GM21786 (cell line): ENCODE measurements around the gene HRNR.
A peak's percentile ranks its signal among the peaks of the same experiment; 100 is the strongest.

ENCODE experiments used
- ATAC-seq: cut with Tn5 transposase; IDR thresholded peaks from one replicate; pipeline ENCODE4 v1.9.1; 2021; ENCODE audit not compliant: unreplicated experiment

The HRNR gene

DNA sequence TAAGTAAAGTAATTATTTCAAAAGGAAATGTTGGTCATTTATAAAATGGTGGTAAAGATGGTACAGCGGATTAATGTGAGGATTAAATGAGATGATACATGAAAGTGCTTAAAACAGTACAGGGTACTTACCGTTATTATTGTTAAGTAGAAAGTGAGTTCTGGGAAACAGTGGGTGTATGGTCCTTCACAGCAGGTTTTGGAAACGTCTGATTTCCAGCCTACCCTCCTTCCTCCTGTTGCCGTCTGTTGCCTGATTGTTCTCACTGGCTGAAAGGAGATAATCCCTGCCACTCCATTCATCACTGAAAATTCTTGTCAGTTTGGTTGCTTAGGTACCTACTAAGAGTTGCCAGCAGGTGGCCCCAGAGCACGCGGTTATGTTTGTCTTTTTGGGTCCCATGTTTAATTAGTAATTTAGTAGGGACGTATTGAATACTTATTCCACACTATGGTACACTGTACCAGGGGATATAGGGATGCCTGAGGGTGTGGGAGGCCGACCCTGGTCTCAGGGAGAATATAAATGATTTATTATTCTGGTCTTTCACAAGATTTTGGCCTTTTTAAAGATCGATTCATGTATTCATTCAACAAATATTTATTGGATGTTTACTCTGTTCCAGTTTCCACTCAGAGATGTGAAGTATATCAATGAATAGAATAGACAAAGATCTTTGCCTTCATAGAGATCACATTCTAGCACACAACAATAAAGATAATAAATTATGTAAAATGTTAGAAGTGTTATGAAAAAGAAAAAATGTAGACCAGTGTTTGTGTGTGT is 34.1 kb downstream of the HRNR start:
- ATAC-seq, result peak; percentile 48

DNA sequence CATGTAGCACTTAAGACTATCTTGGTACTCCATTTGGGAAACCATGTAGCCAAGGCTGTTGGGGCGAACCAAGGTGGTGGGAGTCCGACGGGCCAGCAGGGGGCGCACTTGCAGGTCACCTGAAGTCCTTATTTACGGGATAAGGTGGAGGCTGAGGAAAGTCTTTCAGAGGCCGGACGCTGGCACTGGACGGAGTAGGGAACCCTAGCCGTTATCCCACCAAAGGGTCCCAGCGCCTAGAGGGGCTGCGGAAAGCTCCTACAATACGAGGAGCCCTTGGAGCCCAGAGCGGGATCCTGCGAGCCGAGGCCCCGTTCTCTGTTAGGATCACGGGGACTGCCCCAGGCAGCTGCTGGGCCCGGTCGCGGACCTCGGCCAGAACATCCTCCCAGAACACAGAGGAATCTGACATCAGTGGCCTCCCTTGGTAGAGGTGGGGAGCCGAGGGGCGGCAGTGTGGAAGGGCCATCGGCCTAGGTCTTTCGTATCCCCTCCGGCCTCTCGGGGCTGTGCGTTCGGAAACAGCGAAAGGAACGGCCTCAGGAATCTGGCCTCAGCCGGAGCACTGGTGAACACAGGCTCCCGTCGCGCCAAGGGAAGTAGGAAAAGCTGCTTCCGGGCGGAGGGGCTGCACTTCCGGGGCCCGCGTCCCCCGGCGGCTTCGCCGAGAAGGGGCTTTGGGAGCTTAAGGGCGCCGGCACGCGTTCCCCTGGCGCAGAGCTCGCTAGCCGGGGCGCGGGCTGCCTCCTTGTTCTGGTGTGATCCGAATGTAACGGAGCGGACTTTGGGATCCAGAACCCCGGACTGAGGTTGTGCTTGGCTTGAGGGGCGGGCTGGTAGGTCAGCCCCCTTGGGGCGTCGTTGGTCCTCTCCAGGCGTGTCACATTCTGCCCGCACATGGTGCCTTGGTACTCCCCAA is 35.1 kb downstream of the HRNR start:
- ATAC-seq, result no peak

DNA sequence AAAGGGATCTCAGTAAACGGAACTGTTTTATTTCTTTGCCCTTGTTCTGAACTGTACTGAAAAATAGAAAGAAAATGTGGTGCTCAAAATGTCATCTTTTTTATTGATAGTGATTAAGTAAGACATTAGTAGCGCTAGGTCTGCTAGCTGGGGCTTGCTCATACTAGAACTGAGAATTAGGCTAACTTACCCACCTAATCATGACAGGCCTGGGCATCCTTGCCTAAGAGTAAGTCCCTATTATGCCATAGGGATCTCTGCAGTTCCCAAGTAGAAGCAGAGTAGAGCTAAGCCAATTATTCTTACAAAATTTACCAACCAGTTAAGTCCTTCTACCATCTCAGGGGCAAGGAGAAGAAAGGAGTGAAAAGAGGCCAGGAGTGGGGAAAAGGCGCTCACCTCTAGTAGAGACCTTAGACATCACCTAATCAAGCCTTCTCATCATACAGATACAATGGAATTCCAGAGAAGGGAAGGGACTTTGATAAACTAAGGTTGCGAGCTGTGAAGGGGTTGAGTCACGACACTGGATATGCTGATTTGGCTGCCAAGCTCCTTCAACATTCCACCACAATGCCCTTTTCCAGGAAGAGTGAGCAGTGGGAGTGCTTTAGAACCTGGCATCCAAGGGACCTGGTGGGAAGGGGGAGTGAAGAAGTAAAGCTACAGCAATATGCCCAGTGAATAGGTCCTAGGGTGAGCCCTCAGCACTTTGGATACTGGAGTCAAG is 37.3 kb downstream of the HRNR start:
- ATAC-seq, result no peak

DNA sequence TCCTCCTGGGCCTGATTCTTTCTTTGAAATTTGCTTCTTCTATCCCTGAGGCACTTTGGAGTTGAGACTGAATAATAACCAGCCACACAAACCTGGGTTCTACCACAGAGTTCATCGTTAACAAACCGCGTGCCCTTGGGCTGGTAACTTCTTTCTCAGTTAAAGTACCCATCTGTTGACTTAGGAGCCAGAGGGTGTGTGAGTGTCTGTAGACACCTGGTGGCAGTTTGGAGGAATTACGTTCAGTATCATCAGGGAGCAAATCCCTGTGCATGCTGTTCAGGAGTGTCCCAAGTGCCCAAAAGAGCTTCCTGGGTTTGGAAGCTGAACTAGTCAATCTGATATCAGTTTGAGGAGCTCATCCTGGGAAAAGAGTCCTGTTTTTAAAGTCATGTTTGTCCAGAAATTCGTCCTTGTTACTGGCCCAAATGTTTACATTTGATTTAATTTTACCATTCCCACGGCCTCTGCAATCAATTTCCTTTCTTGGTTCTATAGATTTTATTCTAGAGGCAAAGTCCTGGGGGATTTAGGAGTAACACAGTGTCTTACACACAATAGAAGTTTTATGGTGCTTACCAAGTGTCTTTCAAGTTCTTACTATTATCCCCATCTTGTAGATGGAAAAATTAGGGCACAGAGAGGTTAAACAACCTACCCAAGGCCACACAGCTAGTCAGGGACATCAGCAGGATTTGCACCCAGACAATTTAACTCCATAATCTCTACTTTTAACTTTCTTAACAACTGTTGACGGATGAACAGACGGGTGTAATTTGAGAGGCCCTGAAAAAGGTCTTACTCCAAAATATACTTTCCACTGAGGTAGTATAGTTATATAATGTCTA is 38.2 kb downstream of the HRNR start:
- ATAC-seq, result peak; percentile 70

DNA sequence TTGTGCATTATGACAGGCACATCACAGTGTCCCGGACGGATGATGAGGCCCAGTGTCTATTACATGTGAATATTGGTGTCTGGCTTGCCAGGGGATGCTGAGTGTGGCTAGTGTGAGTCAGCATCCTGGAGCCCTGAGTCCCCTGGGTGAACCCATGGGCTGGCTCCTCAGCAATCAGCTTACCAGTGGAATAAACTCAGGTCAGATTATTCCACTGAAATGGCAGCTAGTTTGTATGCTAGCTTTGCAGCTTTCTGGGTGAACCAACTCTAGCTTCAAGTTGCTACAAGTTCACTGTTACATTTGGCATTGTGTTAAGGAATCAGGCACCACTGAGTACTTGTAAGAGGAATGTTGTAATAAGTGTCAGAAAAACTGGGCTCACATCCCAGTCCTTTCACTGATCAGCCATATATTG is 41.0 kb downstream of the HRNR start:
- no peak for ATAC-seq

DNA sequence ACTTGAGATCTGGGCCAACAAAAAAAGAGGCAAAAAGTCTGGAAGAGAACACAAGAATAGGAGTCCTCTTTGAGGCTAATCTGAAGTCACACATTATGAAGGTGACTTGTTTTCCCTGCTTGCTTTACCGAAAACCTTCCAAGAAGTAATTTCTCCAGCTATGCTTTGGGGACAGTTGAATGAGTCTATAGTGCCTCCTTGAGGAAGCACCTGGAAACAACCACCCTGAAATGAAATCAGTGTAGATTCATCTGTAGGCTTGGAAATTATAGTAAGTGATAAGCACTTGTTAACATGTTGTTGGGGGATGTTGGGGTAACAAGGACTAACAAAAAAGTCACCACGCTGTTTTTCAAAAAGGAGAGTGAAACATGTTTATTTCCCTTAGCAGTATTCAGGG is 41.6 kb downstream of the HRNR start:
- ATAC-seq, result no peak

DNA sequence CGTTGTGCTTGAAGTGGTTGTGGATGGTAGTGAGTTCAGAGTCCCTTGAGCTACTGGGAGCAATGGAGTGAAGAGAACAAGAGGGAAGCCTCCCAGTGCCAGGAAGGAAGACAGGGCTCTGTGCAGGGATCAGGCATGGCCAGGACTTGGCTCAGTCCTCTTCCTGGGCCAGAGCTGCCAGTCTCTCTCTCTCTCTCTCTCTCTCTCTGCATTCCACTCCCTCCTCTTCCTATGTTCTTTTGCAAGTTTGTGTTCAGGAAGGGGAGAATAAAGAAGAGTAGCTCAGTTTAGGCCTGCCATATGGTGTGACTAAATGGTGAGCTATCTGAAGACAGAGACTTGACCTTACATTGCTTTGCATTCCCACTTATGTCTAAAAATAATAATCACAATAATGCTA is 44.4 kb downstream of the HRNR start:
- no peak for ATAC-seq

DNA sequence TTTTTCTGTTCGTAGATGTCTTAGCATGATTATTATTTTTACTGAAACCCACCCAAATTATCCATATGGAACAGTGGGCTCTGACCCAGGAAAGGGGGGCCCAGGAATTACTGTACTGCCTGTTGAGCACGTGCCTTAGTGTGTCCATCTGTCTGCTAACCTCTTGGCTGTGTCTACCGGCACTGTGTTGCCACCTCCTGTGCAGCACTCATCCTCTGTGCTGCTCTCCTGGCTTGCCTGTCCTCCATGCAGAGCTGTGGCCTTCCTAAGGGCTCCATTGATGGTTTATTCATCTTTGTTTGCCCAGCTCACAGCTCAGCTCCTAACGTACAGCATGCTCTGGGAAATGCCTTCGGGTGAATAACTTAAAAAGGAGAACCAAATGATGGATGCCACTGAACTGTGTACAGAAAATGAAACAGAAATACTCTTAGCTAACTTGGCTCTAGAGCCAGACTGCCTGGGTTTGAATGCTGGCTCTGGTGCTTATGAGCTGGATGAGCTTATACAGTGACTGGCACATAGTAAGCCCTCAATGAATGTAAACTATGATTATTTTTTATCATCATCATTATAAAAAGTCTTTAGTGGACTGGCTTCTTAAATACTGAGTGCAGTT is 53.6 kb downstream of the HRNR start:
- ATAC-seq, result no peak

DNA sequence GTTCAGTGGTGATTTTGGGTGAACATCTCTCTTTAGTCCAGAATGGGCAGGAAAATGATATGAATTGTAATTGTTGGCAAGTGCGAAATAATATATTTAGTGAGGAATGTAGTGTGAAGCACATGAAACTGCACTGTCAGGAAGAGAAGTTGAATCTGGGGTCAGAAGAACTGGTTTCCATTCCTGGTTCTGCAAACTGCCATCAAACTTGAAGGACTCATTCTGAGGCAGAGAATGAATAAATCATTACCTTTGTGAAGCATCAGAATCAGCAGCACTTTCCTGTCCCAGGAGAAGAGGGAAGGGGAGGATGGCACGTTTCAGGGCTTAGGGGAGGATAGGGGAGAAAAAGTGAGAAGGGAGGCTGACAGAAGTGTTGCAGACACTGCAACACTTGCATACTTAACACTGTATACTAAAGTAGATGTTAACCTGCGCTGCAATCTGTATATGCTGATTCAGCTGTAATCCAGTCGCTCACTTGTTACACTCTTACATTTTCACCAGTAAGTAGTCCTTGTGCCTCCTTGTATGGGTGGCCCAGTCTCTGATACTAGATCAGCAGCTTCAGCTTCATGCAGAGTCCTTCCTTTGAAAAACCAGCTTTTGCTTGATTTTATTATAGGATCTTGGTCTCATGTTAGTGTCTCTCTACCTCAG is 54.5 kb downstream of the HRNR start:
- no peak for ATAC-seq

DNA sequence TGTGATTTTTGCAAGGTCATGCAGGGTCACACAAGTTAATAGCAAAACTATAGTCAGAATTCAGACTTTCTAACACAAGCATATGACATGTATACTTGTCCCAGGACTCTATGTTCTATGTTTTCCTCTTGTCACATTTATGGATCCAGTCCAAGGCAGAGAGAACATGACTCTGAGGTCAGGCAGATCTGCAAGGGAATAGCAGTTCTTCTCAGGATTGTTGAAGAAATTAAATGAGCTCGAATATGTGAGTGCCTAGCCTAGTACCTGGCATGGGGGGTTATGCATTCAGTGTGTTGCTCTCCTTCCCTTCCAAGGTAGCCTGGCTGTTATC is 55.5 kb downstream of the HRNR start:
- no peak for ATAC-seq

DNA sequence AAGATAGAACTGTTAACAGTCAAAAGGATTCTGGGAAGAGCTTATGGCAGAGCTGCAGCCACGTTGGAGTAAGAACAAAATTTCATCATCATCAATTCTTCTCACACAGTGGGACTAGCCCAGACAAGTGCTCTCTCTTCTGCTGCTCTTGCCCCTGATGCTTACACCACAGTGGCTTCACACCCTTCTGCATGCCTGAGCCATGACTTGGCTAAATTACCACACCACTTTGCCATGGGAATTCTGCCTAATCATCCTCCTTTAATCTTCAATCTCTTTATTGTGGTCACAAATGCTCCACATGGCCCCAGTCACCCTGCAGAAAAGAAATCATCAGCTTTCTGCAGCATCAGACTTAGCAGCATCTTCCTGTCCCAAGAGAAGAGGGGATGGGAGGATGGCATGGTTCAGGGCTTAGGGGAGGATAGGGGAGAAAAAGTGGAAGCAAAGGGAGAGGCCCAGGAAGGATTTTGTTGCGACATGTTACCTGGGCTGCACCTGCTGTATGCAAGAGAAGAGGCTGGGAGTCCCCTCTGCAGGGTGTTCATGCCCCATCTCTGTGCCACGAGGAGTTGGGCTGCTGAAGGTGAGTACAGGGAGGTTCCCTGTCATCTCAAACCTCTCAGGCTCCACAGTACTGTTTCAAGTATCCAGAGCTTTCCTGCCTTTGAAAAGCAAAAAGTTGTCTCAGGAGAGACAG is 56.0 kb downstream of the HRNR start:
- ATAC-seq, result no peak

DNA sequence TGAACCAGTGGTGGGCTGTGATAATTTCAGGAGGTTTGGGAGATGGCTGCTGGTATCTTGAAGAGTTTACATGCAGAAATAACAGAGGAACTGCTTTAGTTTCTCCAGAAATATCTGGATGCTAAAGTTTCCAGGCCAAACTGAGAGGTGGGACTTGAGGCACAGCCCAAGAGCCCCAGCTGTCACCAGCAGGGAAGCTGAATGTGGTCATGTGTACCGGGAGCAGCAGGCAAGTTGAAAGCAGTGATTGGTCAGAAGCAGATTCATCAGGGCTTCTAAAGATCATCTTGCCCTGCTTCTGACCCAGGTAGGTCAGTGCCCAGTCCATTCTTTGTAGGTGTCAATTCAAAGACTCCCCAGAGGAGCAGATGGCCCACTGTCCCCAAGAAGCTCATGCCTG is 57.0 kb downstream of the HRNR start:
- no peak for ATAC-seq

DNA sequence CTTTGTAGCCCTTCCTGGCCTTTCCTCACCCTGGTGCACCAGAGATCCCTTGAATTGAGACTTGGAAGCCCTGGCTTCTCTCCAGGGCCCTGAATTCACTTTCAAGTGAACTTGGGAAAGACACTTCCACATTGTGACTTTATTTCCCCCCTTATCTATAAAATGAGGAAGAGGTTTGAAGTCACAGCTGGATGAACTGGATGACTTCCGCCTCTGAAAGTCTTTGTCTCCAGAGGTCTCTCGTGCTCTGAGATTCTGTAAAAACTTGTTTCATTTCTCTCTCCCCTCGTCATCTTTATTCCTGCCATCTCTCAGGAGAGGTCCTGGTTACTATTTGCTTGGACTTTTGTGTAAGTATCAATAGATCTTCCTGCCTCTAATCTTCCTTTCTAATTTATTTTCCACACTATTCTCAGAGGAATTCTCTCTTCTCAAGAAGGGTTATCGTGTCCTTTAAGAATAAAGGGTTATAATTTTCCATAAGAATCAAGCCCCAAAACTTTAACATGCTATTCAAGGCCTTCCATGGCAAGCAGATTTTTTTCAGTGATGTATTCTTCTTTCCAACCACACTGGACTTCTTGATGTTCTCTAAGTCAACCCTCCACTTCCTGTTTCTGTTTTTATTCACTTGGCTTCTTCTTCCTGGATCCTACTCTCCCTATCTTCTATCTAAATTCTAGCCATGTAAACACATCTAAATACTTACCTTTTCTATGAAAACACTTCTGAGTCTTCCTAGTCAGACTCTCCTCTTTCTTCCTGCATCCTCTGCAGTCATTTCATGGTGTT is 58.5 kb downstream of the HRNR start:
- ATAC-seq, result no peak

DNA sequence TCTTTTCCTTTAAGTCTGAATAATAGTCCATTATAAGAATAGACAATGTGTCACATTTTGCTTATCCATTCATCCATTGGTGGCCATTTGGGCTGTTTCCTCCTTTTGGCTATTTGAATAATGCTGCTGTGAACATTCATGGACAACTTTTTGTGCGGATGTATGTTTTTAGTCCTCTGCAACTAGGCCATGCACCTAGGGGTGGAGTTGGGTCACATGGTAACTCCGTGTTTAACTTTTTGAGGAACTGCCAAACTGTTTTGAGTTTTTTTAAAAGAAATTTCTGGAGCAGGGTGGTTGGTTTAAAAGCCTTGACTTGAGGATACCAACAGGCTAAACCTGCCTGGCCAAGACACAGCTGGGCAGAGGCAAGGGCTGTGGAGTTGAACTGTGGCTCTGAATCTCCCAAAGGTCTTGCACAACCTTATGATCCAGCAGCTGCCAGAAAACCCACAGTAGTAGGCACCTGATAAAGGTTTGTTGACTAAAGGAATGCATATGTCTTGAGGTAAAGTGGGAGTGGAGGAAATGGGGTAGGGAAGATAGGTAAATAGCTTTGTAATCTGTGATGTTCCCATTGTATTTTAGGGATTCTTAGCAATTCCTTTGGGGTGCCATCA is 59.4 kb downstream of the HRNR start:
- no peak for ATAC-seq

DNA sequence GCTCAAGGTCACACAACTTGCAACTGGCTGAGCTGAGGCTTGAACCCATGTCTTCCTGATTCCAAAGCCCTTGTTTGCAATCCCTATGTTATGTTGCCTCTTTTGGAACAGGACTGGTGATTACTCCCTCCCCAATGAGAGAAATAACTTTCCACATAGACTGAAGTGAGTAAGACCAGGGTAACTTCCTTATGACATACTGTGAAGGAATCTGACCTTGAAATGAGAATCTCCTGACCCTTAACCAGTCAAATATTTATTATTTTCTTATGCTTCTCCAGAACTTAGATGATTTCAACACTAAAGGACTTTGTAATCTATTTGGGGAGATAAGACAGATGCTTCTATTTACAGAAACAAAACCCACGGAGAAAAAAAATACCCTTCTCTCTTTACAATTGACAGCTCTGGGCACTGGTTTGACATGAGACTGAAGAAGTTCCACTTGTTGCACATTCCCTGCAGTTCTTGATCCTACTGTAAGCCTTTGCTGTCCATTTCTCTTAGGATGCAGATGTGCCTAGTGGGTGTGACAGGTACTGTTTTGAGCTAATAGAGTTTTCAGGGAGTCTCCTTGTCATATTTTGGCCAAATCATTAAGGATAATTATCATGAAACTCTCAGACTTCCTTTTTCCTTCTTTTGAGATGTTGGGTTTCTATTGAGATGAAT is 61.1 kb downstream of the HRNR start:
- no peak for ATAC-seq
